ENCODE data around the gene ARHGAP36.

ARHGAP36 gene

GRCh38 chrX:131058136-131058868 lies at the start of gene ARHGAP36:
ARHGAP36 (plus strand) TSS chrX:131058346; CDS start chrX:131081666, 23,320 bp downstream.
- H3K4me3 ChIP-seq (ENCODE audit: low read depth, low read length): no peak within 1 kb of the TSS
- H3K27ac ChIP-seq (ENCODE audit: low read depth, low read length): no peak within 1 kb of the TSS
- no peaks in the 10 kb centered on the region for H3K27me3 ChIP-seq (ENCODE audit: insufficient read depth, low read length)
- no peaks in the 10 kb centered on the region for H3K79me2 ChIP-seq (ENCODE audit: control insufficient read depth, insufficient read depth, low read length, unreplicated experiment)
- H3K4me1 ChIP-seq (ENCODE audit: control insufficient read depth, insufficient read depth, low read length, unreplicated experiment): no peaks in the 10 kb centered on the region
- no peaks in the 10 kb centered on the region for H3K36me3 ChIP-seq (ENCODE audit: insufficient read depth, low read length)
- no peak within 1 kb of the TSS for H2AFZ ChIP-seq (ENCODE audit: low read length, unreplicated experiment)

- H3K36me3 ChIP-seq (ENCODE audit: insufficient read depth, low read length): no peaks in the 10 kb centered on the region
- no peaks in the 10 kb centered on the region for H3K27me3 ChIP-seq (ENCODE audit: insufficient read depth, low read length)
- H2AFZ ChIP-seq (ENCODE audit: low read length, unreplicated experiment): no peak overlapping the region
Observed at GRCh38 chrX:131010186-131010585, 48.0 kb upstream of the ARHGAP36 start.

GRCh38 chrX:131025336-131025735 lies 32.8 kb upstream of the ARHGAP36 start:
- Histone ChIP-seq H3K36me3 (ENCODE audit: insufficient read depth, low read length) (no peaks in the 10 kb centered on the region), H3K79me2 (ENCODE audit: control insufficient read depth, insufficient read depth, low read length, unreplicated experiment) (no peaks in the 10 kb centered on the region), H3K27ac (ENCODE audit: low read depth, low read length) (no peak overlapping the region), H3K4me1 (ENCODE audit: control insufficient read depth, insufficient read depth, low read length, unreplicated experiment) (no peaks in the 10 kb centered on the region), H2AFZ (ENCODE audit: low read length, unreplicated experiment) (no peak overlapping the region), H3K4me3 (ENCODE audit: low read depth, low read length) (no peak overlapping the region), H3K27me3 (ENCODE audit: insufficient read depth, low read length) (no peaks in the 10 kb centered on the region)

More at GRCh38 chrX:131010186-131010585, 48.0 kb upstream of the ARHGAP36 start:
- no peaks in the 10 kb centered on the region for H3K4me1 ChIP-seq (ENCODE audit: control insufficient read depth, insufficient read depth, low read length, unreplicated experiment)
- no peak overlapping the region for H3K27ac ChIP-seq (ENCODE audit: low read depth, low read length)
- H3K79me2 ChIP-seq (ENCODE audit: control insufficient read depth, insufficient read depth, low read length, unreplicated experiment): no peaks in the 10 kb centered on the region
- no peak overlapping the region for H3K4me3 ChIP-seq (ENCODE audit: low read depth, low read length)

GRCh38 chrX:131032354-131033230 lies 25.6 kb upstream of the ARHGAP36 start:
- H3K4me3 ChIP-seq (ENCODE audit: low read depth, low read length): no peak overlapping the region
- no peak overlapping the region for H3K27ac ChIP-seq (ENCODE audit: low read depth, low read length)
- H2AFZ ChIP-seq (ENCODE audit: low read length, unreplicated experiment): no peak overlapping the region
- no peaks in the 10 kb centered on the region for H3K4me1 ChIP-seq (ENCODE audit: control insufficient read depth, insufficient read depth, low read length, unreplicated experiment)
- no peaks in the 10 kb centered on the region for H3K36me3 ChIP-seq (ENCODE audit: insufficient read depth, low read length)
- H3K27me3 ChIP-seq (ENCODE audit: insufficient read depth, low read length): no peaks in the 10 kb centered on the region
- H3K79me2 ChIP-seq (ENCODE audit: control insufficient read depth, insufficient read depth, low read length, unreplicated experiment): no peaks in the 10 kb centered on the region

GRCh38 chrX:131034063-131034462 lies 24.1 kb upstream of the ARHGAP36 start:
- Histone ChIP-seq H3K27me3 (ENCODE audit: insufficient read depth, low read length) (no peaks in the 10 kb centered on the region), H2AFZ (ENCODE audit: low read length, unreplicated experiment) (no peak overlapping the region), H3K27ac (ENCODE audit: low read depth, low read length) (no peak overlapping the region), H3K36me3 (ENCODE audit: insufficient read depth, low read length) (no peaks in the 10 kb centered on the region), H3K4me1 (ENCODE audit: control insufficient read depth, insufficient read depth, low read length, unreplicated experiment) (no peaks in the 10 kb centered on the region), H3K79me2 (ENCODE audit: control insufficient read depth, insufficient read depth, low read length, unreplicated experiment) (no peaks in the 10 kb centered on the region), H3K4me3 (ENCODE audit: low read depth, low read length) (no peak overlapping the region)

- no peaks in the 10 kb centered on the region for H3K27me3 ChIP-seq (ENCODE audit: insufficient read depth, low read length)
Observed at GRCh38 chrX:131040781-131041180, 17.4 kb upstream of the ARHGAP36 start.

GRCh38 chrX:131041667-131042066 lies 16.5 kb upstream of the ARHGAP36 start:
- no peaks in the 10 kb centered on the region for H3K36me3 ChIP-seq (ENCODE audit: insufficient read depth, low read length)
- no peaks in the 10 kb centered on the region for H3K4me1 ChIP-seq (ENCODE audit: control insufficient read depth, insufficient read depth, low read length, unreplicated experiment)
- no peaks in the 10 kb centered on the region for H3K79me2 ChIP-seq (ENCODE audit: control insufficient read depth, insufficient read depth, low read length, unreplicated experiment)
- H2AFZ ChIP-seq (ENCODE audit: low read length, unreplicated experiment): no peak overlapping the region
- no peaks in the 10 kb centered on the region for H3K27me3 ChIP-seq (ENCODE audit: insufficient read depth, low read length)
- H3K27ac ChIP-seq (ENCODE audit: low read depth, low read length): no peak overlapping the region
- no peak overlapping the region for H3K4me3 ChIP-seq (ENCODE audit: low read depth, low read length)

More at GRCh38 chrX:131040781-131041180, 17.4 kb upstream of the ARHGAP36 start:
- Histone ChIP-seq H3K4me1 (ENCODE audit: control insufficient read depth, insufficient read depth, low read length, unreplicated experiment) (no peaks in the 10 kb centered on the region), H2AFZ (ENCODE audit: low read length, unreplicated experiment) (no peak overlapping the region), H3K36me3 (ENCODE audit: insufficient read depth, low read length) (no peaks in the 10 kb centered on the region), H3K4me3 (ENCODE audit: low read depth, low read length) (no peak overlapping the region), H3K79me2 (ENCODE audit: control insufficient read depth, insufficient read depth, low read length, unreplicated experiment) (no peaks in the 10 kb centered on the region), H3K27ac (ENCODE audit: low read depth, low read length) (no peak overlapping the region)

GRCh38 chrX:131045726-131046125 lies 12.4 kb upstream of the ARHGAP36 start:
- no peaks in the 10 kb centered on the region for H3K27me3 ChIP-seq (ENCODE audit: insufficient read depth, low read length)
- no peaks in the 10 kb centered on the region for H3K36me3 ChIP-seq (ENCODE audit: insufficient read depth, low read length)
- H2AFZ ChIP-seq (ENCODE audit: low read length, unreplicated experiment): no peak overlapping the region
- H3K27ac ChIP-seq (ENCODE audit: low read depth, low read length): no peak overlapping the region
- no peaks in the 10 kb centered on the region for H3K4me1 ChIP-seq (ENCODE audit: control insufficient read depth, insufficient read depth, low read length, unreplicated experiment)
- no peak overlapping the region for H3K4me3 ChIP-seq (ENCODE audit: low read depth, low read length)
- H3K79me2 ChIP-seq (ENCODE audit: control insufficient read depth, insufficient read depth, low read length, unreplicated experiment): no peaks in the 10 kb centered on the region

GRCh38 chrX:131046596-131046995 lies 11.6 kb upstream of the ARHGAP36 start:
- Histone ChIP-seq H3K27me3 (ENCODE audit: insufficient read depth, low read length) (no peaks in the 10 kb centered on the region), H2AFZ (ENCODE audit: low read length, unreplicated experiment) (no peak overlapping the region), H3K4me3 (ENCODE audit: low read depth, low read length) (no peak overlapping the region), H3K79me2 (ENCODE audit: control insufficient read depth, insufficient read depth, low read length, unreplicated experiment) (no peaks in the 10 kb centered on the region), H3K4me1 (ENCODE audit: control insufficient read depth, insufficient read depth, low read length, unreplicated experiment) (no peaks in the 10 kb centered on the region), H3K27ac (ENCODE audit: low read depth, low read length) (no peak overlapping the region), H3K36me3 (ENCODE audit: insufficient read depth, low read length) (no peaks in the 10 kb centered on the region)

GRCh38 chrX:131047180-131047579 lies 11.0 kb upstream of the ARHGAP36 start:
- Histone ChIP-seq H3K27ac (ENCODE audit: low read depth, low read length) (no peak overlapping the region), H3K4me3 (ENCODE audit: low read depth, low read length) (no peak overlapping the region), H3K4me1 (ENCODE audit: control insufficient read depth, insufficient read depth, low read length, unreplicated experiment) (no peaks in the 10 kb centered on the region), H3K36me3 (ENCODE audit: insufficient read depth, low read length) (no peaks in the 10 kb centered on the region), H3K27me3 (ENCODE audit: insufficient read depth, low read length) (no peaks in the 10 kb centered on the region), H2AFZ (ENCODE audit: low read length, unreplicated experiment) (no peak overlapping the region), H3K79me2 (ENCODE audit: control insufficient read depth, insufficient read depth, low read length, unreplicated experiment) (no peaks in the 10 kb centered on the region)
